GM12878 (cell line): Measurements from ENCODE around the gene GORASP1. TPM values are rescaled to one million over a fixed set of nuclear protein-coding genes. Genes with fewer than 3 reads are reported as not detected.

Experiments used
- BCL3 ChIP-seq: IDR thresholded peaks from 2 replicates; pipeline ENCODE4 v1.6.1; 2011; ENCODE audit warnings: borderline replicate concordance, low read depth, mild to moderate bottlenecking, moderate library complexity, low read length; ENCODE audit not compliant: insufficient read depth, poor library complexity, severe bottlenecking
- CEBPZ ChIP-seq: fragments of 150-350 bp; IDR thresholded peaks from 2 replicates; pipeline ENCODE4 v1.6.1; 2016; ENCODE audit warnings: low read depth, low read length
- CREM ChIP-seq: IDR thresholded peaks from 2 replicates; pipeline ENCODE4 v1.6.1; 2014; ENCODE audit warnings: antibody characterized with exemption, low read depth
- EP300 ChIP-seq, 2 experiments: fragments of 150-350 bp in 1 of 2; IDR thresholded peaks; 2 replicates each; pipeline ENCODE4 v1.6.1; 2011 to 2012; ENCODE audit warnings: low read depth in 2 of 2, low read length in 2 of 2, borderline replicate concordance in 1 of 2, improper control_type of control experiment in 1 of 2, inconsistent platforms in 1 of 2; ENCODE audit not compliant: control insufficient read depth in 1 of 2
- ESRRA ChIP-seq: IDR thresholded peaks from 2 replicates; pipeline ENCODE4 v1.6.1; 2012; ENCODE audit warnings: mild to moderate bottlenecking, low read length, improper control_type of control experiment
- ETV6 ChIP-seq, 2 experiments: fragments of 450-650 bp in 1 of 2; IDR thresholded peaks in 1 of 2; conservative IDR thresholded peaks in 1 of 2; 2 replicates each; pipeline ENCODE4 v1.6.1; 2014; ENCODE audit warnings: antibody characterized with exemption in 1 of 2, borderline replicate concordance in 1 of 2, low read depth in 1 of 2, mild to moderate bottlenecking in 1 of 2, moderate library complexity in 1 of 2
- EZH2 ChIP-seq: IDR thresholded peaks from 2 replicates; pipeline ENCODE4 v1.6.1; 2012; ENCODE audit warnings: low read depth, mild to moderate bottlenecking, control low read depth, inconsistent platforms, low read length, borderline replicate concordance; ENCODE audit not compliant: control insufficient read depth
- GATAD2B ChIP-seq: fragments of 450-650 bp; conservative IDR thresholded peaks from 2 replicates; pipeline ENCODE4 v1.6.1; 2017; ENCODE audit warnings: low read depth, mild to moderate bottlenecking, moderate library complexity
- HDGF ChIP-seq: fragments of 450-650 bp; IDR thresholded peaks from 2 replicates; pipeline ENCODE4 v1.6.1; 2016; ENCODE audit warnings: antibody characterized with exemption
- IRF5 ChIP-seq: fragments of 450-650 bp; IDR thresholded peaks from 2 replicates; pipeline ENCODE4 v1.6.1; 2017; ENCODE audit warnings: borderline replicate concordance
- KLF5 ChIP-seq: fragments of 450-650 bp; IDR thresholded peaks from 2 replicates; pipeline ENCODE4 v1.6.1; 2014; ENCODE audit warnings: mild to moderate bottlenecking; ENCODE audit not compliant: partially characterized antibody
- MLLT1 ChIP-seq: fragments of 450-650 bp; IDR thresholded peaks from 2 replicates; pipeline ENCODE4 v1.6.1; 2016; ENCODE audit warnings: mild to moderate bottlenecking
- NFXL1 ChIP-seq: fragments of 450-650 bp; IDR thresholded peaks from 2 replicates; pipeline ENCODE4 v1.6.1; 2017; ENCODE audit warnings: antibody characterized with exemption, mild to moderate bottlenecking, borderline replicate concordance
- RELB ChIP-seq: fragments of 450-650 bp; IDR thresholded peaks from 2 replicates; pipeline ENCODE4 v1.6.1; 2017; ENCODE audit warnings: low read depth, mild to moderate bottlenecking, moderate library complexity
- RUNX3 ChIP-seq: IDR thresholded peaks from 2 replicates; pipeline ENCODE4 v1.6.1; 2012; ENCODE audit warnings: low read length, inconsistent platforms
- SIN3A ChIP-seq: IDR thresholded peaks from 2 replicates; pipeline ENCODE4 v1.6.1; 2012; ENCODE audit warnings: low read depth, low read length, improper control_type of control experiment
- TBL1XR1 ChIP-seq: IDR thresholded peaks from 2 replicates; pipeline ENCODE4 v1.6.1; 2012; ENCODE audit warnings: low read depth, low read length, improper control_type of control experiment
- ZNF24 ChIP-seq: fragments of 450-650 bp; IDR thresholded peaks from 2 replicates; pipeline ENCODE4 v1.6.1; 2017; ENCODE audit warnings: antibody characterized with exemption, mild to moderate bottlenecking
- ZNF274 ChIP-seq: IDR thresholded peaks from one replicate; pipeline ENCODE4 v1.8.0; 2011; ENCODE audit not compliant: insufficient read length, insufficient read depth
- ZNF384 ChIP-seq: IDR thresholded peaks from 2 replicates; pipeline ENCODE4 v1.6.1; 2012; ENCODE audit warnings: low read depth, mild to moderate bottlenecking, low read length, improper control_type of control experiment, borderline replicate concordance
- polyA plus RNA-seq, 11 experiments: library from polyadenylated mRNA; depleted of rRNA in 4 of 11; unstranded in 6 of 11; stranded (reverse) in 5 of 11; fragments of >200 nt; fragmentation: Nextera tagmentation in 4 of 11; fragmentation: Illumina TruSeq in 1 of 11; extraction: Ambion mirVana in 4 of 11; extraction: Trizol in 1 of 11; gene quantifications; 1 replicate in 1 of 11; 2 replicates in 10 of 11; pipeline versions ENCODE4 v1.2.1 to v1.2.3, GENCODE V29; 2011 to 2016; ENCODE audit warnings: inconsistent platforms in 2 of 11, missing spikeins in 2 of 11, low read depth in 1 of 11
- total RNA-seq, 4 experiments: library from RNA; depleted of rRNA in 3 of 4; stranded (reverse); fragments of >200 nt in 3 of 4; fragmentation: Illumina TruSeq in 1 of 4; extraction: Trizol in 1 of 4; gene quantifications; 2 replicates each; pipeline versions ENCODE4 v1.2.1 to v1.2.3, GENCODE V29; 2013 to 2021

The GORASP1 gene
- total and polyA plus RNA-seq, 10 of the 15 experiments (the other 5 are each of a cell fraction or from before 2014, with no cell fraction given) = 3.6 to 32.7 (median 23.2) TPM

GRCh38 chr3:39108200-39108710, 828 bp upstream of the GORASP1 start (continued):
- TF ChIP-seq RUNX3 = peak; percentile 96
- no peak for TF ChIP-seq KLF5
- TF ChIP-seq EP300 (IDR thresholded peaks at IDR 0.05; ENCODE audit: borderline replicate concordance in 1 of 2, control insufficient read depth in 1 of 2, low read depth in 2 of 2, low read length in 2 of 2) = peak; percentile 68 to 75
- TF ChIP-seq ZNF384 = no peak
- no peak for TF ChIP-seq HDGF
- TF ChIP-seq RELB = peak; percentile 75
- no peak for TF ChIP-seq ZNF24
- TF ChIP-seq CREM = peak; percentile 48; the same call in 1 of the 2 replicates
- TF ChIP-seq EZH2 = no peak
- peak; percentile 36; the same call in 1 of the 2 replicates for TF ChIP-seq MLLT1
- TF ChIP-seq BCL3 = no peak
- TF ChIP-seq CEBPZ = no peak
- peak in 1 of 2 experiments; percentile 22; a peak in 1 of 4 replicates for TF ChIP-seq ETV6 (conservative IDR thresholded peaks at IDR 0.05 in 1 of 2, IDR thresholded peaks at IDR 0.05 in 1 of 2; ENCODE audit: borderline replicate concordance in 1 of 2, low read depth in 1 of 2)
- 0 out of 2 replicates have a peak, but pooled peaks have one; percentile 29 for TF ChIP-seq GATAD2B
- TF ChIP-seq SIN3A = no peak
- TF ChIP-seq IRF5 = no peak
- TF ChIP-seq NFXL1 = no peak
- peak; percentile 60; the same call in 1 of the 2 replicates for TF ChIP-seq TBL1XR1
- no peak for TF ChIP-seq ESRRA
- no peak for TF ChIP-seq ZNF274
